H9 (cell line): ENCODE data around the gene KRT85. TPM values are rescaled to one million over a fixed set of nuclear protein-coding genes. Genes with fewer than 3 reads are reported as not detected.
A peak's percentile ranks its signal among the peaks of the same experiment; 100 is the strongest.

ENCODE experiments used
- DNase-seq: peaks from one replicate; pipeline ENCODE4 v3.0.0-alpha.2; 2017
- H2AFZ ChIP-seq: one replicate; pipeline ENCODE4 v1.6.1; 2013; ENCODE audit warnings: mild to moderate bottlenecking, low read length, control low read depth, moderate library complexity
- H2AK5ac ChIP-seq: 2 replicates; pipeline ENCODE4 v1.6.1; 2013; ENCODE audit warnings: low read length, control low read depth, mixed read lengths; ENCODE audit not compliant: insufficient read length
- H2BK120ac ChIP-seq: one replicate; pipeline ENCODE4 v1.6.1; 2013; ENCODE audit warnings: low read depth, mild to moderate bottlenecking, low read length, control low read depth, inconsistent platforms; ENCODE audit not compliant: poor library complexity, severe bottlenecking
- H2BK12ac ChIP-seq: 2 replicates; pipeline ENCODE4 v1.6.1; 2013; ENCODE audit warnings: low read length, control low read depth, mixed read lengths, low read depth; ENCODE audit not compliant: insufficient read length
- H2BK15ac ChIP-seq: 2 replicates; pipeline ENCODE4 v1.6.1; 2013; ENCODE audit warnings: low read depth, low read length, control low read depth
- H2BK20ac ChIP-seq: one replicate; pipeline ENCODE4 v1.6.1; 2013; ENCODE audit warnings: low read depth, mild to moderate bottlenecking, low read length, control low read depth, inconsistent platforms; ENCODE audit not compliant: poor library complexity, severe bottlenecking
- H2BK5ac ChIP-seq: 2 replicates; pipeline ENCODE4 v1.6.1; 2013; ENCODE audit warnings: low read length, control low read depth, mixed read lengths; ENCODE audit not compliant: insufficient read length
- H3K14ac ChIP-seq: 2 replicates; pipeline ENCODE4 v1.6.1; 2013; ENCODE audit warnings: low read length, control low read depth; ENCODE audit not compliant: insufficient read depth
- H3K18ac ChIP-seq: 2 replicates; pipeline ENCODE4 v1.6.1; 2013; ENCODE audit warnings: low read depth, mild to moderate bottlenecking, mixed read lengths, low read length, control low read depth; ENCODE audit not compliant: insufficient read length
- H3K23ac ChIP-seq: 2 replicates; pipeline ENCODE4 v1.6.1; 2013; ENCODE audit warnings: low read length, control low read depth, mixed read lengths, low read depth; ENCODE audit not compliant: insufficient read length
- H3K23me2 ChIP-seq: 2 replicates; pipeline ENCODE4 v1.6.1; 2013; ENCODE audit warnings: low read depth, mild to moderate bottlenecking, mixed read lengths, low read length, control low read depth; ENCODE audit not compliant: insufficient read length, poor library complexity, severe bottlenecking
- H3K27ac ChIP-seq: 2 replicates; pipeline ENCODE4 v1.5.1; 2013; ENCODE audit warnings: low read length, control low read depth, mixed read lengths, low read depth; ENCODE audit not compliant: insufficient read length
- H3K27me3 ChIP-seq: 2 replicates; pipeline ENCODE4 v1.6.1; 2013; ENCODE audit warnings: low read length, control low read depth, inconsistent platforms; ENCODE audit not compliant: insufficient read depth
- H3K4ac ChIP-seq: 2 replicates; pipeline ENCODE4 v1.6.1; 2013; ENCODE audit warnings: low read depth, mild to moderate bottlenecking, control low read depth, inconsistent platforms, low read length, moderate library complexity
- H3K4me1 ChIP-seq: 2 replicates; pipeline ENCODE4 v1.6.1; 2013; ENCODE audit warnings: low read length, control low read depth, inconsistent platforms; ENCODE audit not compliant: insufficient read depth
- H3K4me2 ChIP-seq: 2 replicates; pipeline ENCODE4 v1.6.1; 2013; ENCODE audit warnings: low read length, control low read depth, mixed read lengths; ENCODE audit not compliant: insufficient read length, insufficient read depth
- H3K56ac ChIP-seq: 2 replicates; pipeline ENCODE4 v1.6.1; 2013; ENCODE audit warnings: low read depth, mild to moderate bottlenecking, mixed read lengths, low read length, control low read depth; ENCODE audit not compliant: insufficient read length
- H3K79me1 ChIP-seq: 2 replicates; pipeline ENCODE4 v1.6.1; 2013; ENCODE audit warnings: low read depth, mild to moderate bottlenecking, moderate library complexity, low read length, control low read depth, inconsistent platforms; ENCODE audit not compliant: insufficient read depth, poor library complexity, severe bottlenecking
- H3K79me2 ChIP-seq: 2 replicates; pipeline ENCODE4 v1.6.1; 2013; ENCODE audit warnings: low read length, control low read depth, inconsistent platforms; ENCODE audit not compliant: insufficient read depth
- H3K9ac ChIP-seq: 2 replicates; pipeline ENCODE4 v1.6.1; 2013; ENCODE audit warnings: low read length, control low read depth, mixed read lengths; ENCODE audit not compliant: insufficient read length; ENCODE audit errors: extremely low read depth
- H3K9me3 ChIP-seq: one replicate; pipeline ENCODE4 v1.6.1; 2013; ENCODE audit warnings: low read depth, low read length, inconsistent platforms; ENCODE audit not compliant: control insufficient read depth
- H3T11ph ChIP-seq: one replicate; pipeline ENCODE4 v1.6.1; 2013; ENCODE audit warnings: mild to moderate bottlenecking, low read length, control low read depth, inconsistent platforms
- H4K20me1 ChIP-seq: one replicate; pipeline ENCODE4 v1.6.1; 2013; ENCODE audit not compliant: control insufficient read depth, insufficient read length, insufficient read depth
- H4K5ac ChIP-seq: 2 replicates; pipeline ENCODE4 v1.6.1; 2013; ENCODE audit warnings: low read depth, mild to moderate bottlenecking, mixed read lengths, low read length, control low read depth; ENCODE audit not compliant: insufficient read length
- H4K8ac ChIP-seq: replicated peaks from 2 replicates; pipeline ENCODE4 v1.6.1; 2013; ENCODE audit warnings: low read length, control low read depth, mixed read lengths, low read depth; ENCODE audit not compliant: insufficient read length
- H4K91ac ChIP-seq: 2 replicates; pipeline ENCODE4 v1.6.1; 2013; ENCODE audit warnings: low read depth, mild to moderate bottlenecking, moderate library complexity, mixed read lengths, low read length, control low read depth; ENCODE audit not compliant: insufficient read length
- H3K27ac Mint-ChIP-seq, 3 experiments: 2 replicates in 2 of 3; 3 replicates in 1 of 3; pipeline ENCODE4 v1.8.0; 2020 to 2021; ENCODE audit warnings: mixed read lengths in 3 of 3, mild to moderate bottlenecking in 1 of 3, moderate library complexity in 1 of 3
- H3K27me3 Mint-ChIP-seq: 2 replicates; pipeline ENCODE4 v1.8.0; 2021; ENCODE audit warnings: low read depth, mild to moderate bottlenecking, moderate library complexity, mixed read lengths
- H3K36me3 Mint-ChIP-seq, 3 experiments: 2 replicates in 2 of 3; 3 replicates in 1 of 3; pipeline ENCODE4 v1.8.0; 2020 to 2021; ENCODE audit warnings: low read depth in 3 of 3, mixed read lengths in 3 of 3; ENCODE audit not compliant: insufficient read depth in 1 of 3
- H3K4me1 Mint-ChIP-seq, 2 experiments: 2 replicates each; pipeline ENCODE4 v1.8.0; 2020; ENCODE audit warnings: mixed read lengths in 2 of 2
- H3K4me3 Mint-ChIP-seq, 2 experiments: 2 replicates in 1 of 2; 3 replicates in 1 of 2; pipeline ENCODE4 v1.8.0; 2020 to 2021; ENCODE audit warnings: mild to moderate bottlenecking in 2 of 2, mixed read lengths in 2 of 2, moderate library complexity in 1 of 2
- H3K9me3 Mint-ChIP-seq, 2 experiments: 2 replicates in 1 of 2; 3 replicates in 1 of 2; pipeline ENCODE4 v1.8.0; 2020; ENCODE audit warnings: mild to moderate bottlenecking in 2 of 2, mixed read lengths in 2 of 2, moderate library complexity in 1 of 2
- CTCF ChIP-seq: fragments of 200-600 bp; sonication (generic); conservative IDR thresholded peaks from 3 replicates; pipeline ENCODE4 v1.8.0; 2021; ENCODE audit warnings: antibody characterized with exemption, mild to moderate bottlenecking
- WGBS: extraction: QIAGEN DNeasy Blood & Tissue Kit; methylation state at CpG from one replicate; pipeline ENCODE4 v1.1.7; 2013; ENCODE audit warnings: missing lambda C conversion rate, low lambda C conversion rate, mixed read lengths; ENCODE audit not compliant: insufficient read length; ENCODE audit errors: extremely low coverage; 5-methylcytosine and 5-hydroxymethylcytosine counted together
- total RNA-seq: library from RNA; stranded (reverse); gene quantifications from 2 replicates; pipeline ENCODE4 v1.2.1, GENCODE V29; 2021

Gene KRT85
- total RNA-seq, 1 experiment from 2014 or later, result not detected

DNA sequence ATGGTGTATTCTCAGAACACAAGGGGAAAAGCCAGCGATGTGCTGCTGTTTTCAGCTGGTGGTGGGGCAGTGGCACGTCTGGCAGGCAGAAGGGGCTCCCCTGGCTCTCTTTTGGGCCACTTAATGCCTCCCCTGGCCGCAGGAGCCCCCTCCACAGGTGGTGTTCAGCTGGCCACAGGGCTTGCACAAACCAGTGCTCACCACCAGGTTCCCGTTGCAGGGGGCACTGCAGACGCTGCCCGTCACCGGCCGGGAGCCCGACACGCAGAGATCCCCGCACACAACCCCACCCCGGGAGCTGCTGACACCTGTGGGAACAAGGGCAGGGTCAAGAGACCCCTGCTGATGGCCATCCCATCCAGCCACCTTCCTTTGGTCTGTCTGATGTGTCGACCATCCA, 52.8 kb downstream of the KRT85 start:
- no peaks in the 10 kb centered on the region for H3K9me3 Mint-ChIP-seq
- Histone ChIP-seq H3K9ac (no peak overlapping the region), H3K27me3 (no peaks in the 10 kb centered on the region; the same call in 1 of the 2 replicates), H2BK15ac (no peak overlapping the region), H4K5ac (no peak overlapping the region), H3K79me1 (no peaks in the 10 kb centered on the region), H3K18ac (no peak overlapping the region), H2BK5ac (no peak overlapping the region), H3K27ac (no peak overlapping the region), H3K79me2 (no peaks in the 10 kb centered on the region), H2BK120ac (no peak overlapping the region), H3K9me3 (no peaks in the 10 kb centered on the region), H2BK20ac (no peak overlapping the region), H3K14ac (no peak overlapping the region), H3T11ph (no peak overlapping the region), H3K4ac (no peak overlapping the region), H3K4me2 (no peak overlapping the region), H2AK5ac (no peak overlapping the region), H4K8ac (no peak overlapping the region), H3K4me1 (no peaks in the 10 kb centered on the region), H3K23ac (no peak overlapping the region), H4K20me1 (no peaks in the 10 kb centered on the region), H2BK12ac (no peak overlapping the region), H4K91ac (no peak overlapping the region), H3K23me2 (no peaks in the 10 kb centered on the region), H3K56ac (no peak overlapping the region), H2AFZ (no peak overlapping the region)
- no peak overlapping the region for H3K4me3 Mint-ChIP-seq
- H3K36me3 Mint-ChIP-seq, result no peaks in the 10 kb centered on the region
- no peaks in the 10 kb centered on the region for H3K4me1 Mint-ChIP-seq
- no CpG with 5 or more reads among the region's 13 CpGs for WGBS
- DNase-seq, result peak; percentile 31
- TF ChIP-seq CTCF, result no peak
- no peak overlapping the region for H3K27ac Mint-ChIP-seq
- peaks cover 52% of the 10 kb centered on the region for H3K27me3 Mint-ChIP-seq
